Mesodermal cell (in vitro differentiated cells): ENCODE results near the gene CDKN1A.

Experiments used
- H3K27ac ChIP-seq: 2 replicates; pipeline ENCODE4 v1.7.0; 2013; ENCODE audit warnings: mild to moderate bottlenecking, low read depth, low read length, moderate library complexity; ENCODE audit not compliant: severe bottlenecking
- H3K36me3 ChIP-seq: 2 replicates; pipeline ENCODE4 v1.7.1; 2013; ENCODE audit warnings: mild to moderate bottlenecking, low read length, moderate library complexity; ENCODE audit not compliant: control insufficient read depth, insufficient read depth
- H3K4me1 ChIP-seq: one replicate; pipeline ENCODE4 v1.7.1; 2013; ENCODE audit warnings: mild to moderate bottlenecking, low read length; ENCODE audit not compliant: insufficient read depth, control insufficient read depth, poor library complexity, severe bottlenecking
- H3K4me3 ChIP-seq: 2 replicates; pipeline ENCODE4 v1.7.0; 2013; ENCODE audit warnings: low read length, control low read depth, mild to moderate bottlenecking; ENCODE audit not compliant: insufficient read depth, poor library complexity, severe bottlenecking; ENCODE audit errors: extremely low read depth
- H3K9me3 ChIP-seq: 2 replicates; pipeline ENCODE4 v1.7.1; 2013; ENCODE audit warnings: mild to moderate bottlenecking, low read length, moderate library complexity; ENCODE audit not compliant: control insufficient read depth
- WGBS, 2 experiments: methylation state at CpG; one replicate each; pipeline ENCODE4 v1.1.5; 2013; ENCODE audit warnings: missing lambda C conversion rate in 2 of 2; ENCODE audit not compliant: insufficient coverage in 2 of 2; 5-methylcytosine and 5-hydroxymethylcytosine counted together

The CDKN1A gene

DNA sequence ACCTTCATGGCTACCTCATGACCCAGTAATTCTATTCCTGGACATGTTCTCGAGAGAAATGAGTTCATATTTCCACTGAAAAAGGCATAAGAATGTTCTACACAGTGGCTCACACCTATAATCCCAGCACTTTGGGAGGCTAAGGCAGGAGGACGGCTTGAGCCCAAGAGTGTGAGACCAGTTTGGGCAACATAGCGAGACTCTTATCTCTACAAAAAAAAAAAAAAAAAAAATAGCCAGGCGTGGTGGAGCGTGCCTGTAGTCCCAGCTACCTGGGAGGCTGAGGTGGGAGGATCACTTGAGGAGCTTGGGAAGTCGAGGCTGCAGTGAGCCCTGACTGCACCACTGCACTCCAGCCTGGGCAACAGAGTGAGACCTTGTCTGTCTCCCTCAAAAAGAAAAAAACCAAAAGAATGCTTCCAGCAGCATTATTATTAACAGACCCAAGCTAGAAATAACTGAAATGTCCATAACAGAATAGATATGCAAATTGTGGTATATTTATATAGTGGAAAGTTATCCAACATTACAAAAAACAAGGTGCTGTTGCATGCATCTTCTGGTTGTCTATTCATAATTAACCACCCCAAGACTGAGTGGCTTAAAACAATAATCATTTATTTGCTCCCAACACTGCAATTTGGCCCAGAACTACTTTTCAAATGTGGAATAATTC is 9.7 kb downstream of the CDKN1A start:
- WGBS, 2 experiments = 79 to 83% methylated on average over 2 of the region's 6 CpGs
- Histone ChIP-seq H3K4me3 (no peak overlapping the region), H3K36me3 (peaks cover 44% of the 10 kb centered on the region), H3K27ac (no peak overlapping the region), H3K9me3 (no peaks in the 10 kb centered on the region), H3K4me1 (no peaks in the 10 kb centered on the region)

- no peaks in the 10 kb centered on the region for H3K9me3 ChIP-seq
- 88 to 90% methylated on average over 5 of the region's 5 CpGs for WGBS, 2 experiments
- H3K4me1 ChIP-seq = no peaks in the 10 kb centered on the region
- H3K4me3 ChIP-seq = no peak overlapping the region
- no peak overlapping the region for H3K27ac ChIP-seq
- peaks cover 39% of the 10 kb centered on the region for H3K36me3 ChIP-seq
Measured at GRCh38 chr6:36688739-36689075, 10.2 kb downstream of the CDKN1A start.

DNA sequence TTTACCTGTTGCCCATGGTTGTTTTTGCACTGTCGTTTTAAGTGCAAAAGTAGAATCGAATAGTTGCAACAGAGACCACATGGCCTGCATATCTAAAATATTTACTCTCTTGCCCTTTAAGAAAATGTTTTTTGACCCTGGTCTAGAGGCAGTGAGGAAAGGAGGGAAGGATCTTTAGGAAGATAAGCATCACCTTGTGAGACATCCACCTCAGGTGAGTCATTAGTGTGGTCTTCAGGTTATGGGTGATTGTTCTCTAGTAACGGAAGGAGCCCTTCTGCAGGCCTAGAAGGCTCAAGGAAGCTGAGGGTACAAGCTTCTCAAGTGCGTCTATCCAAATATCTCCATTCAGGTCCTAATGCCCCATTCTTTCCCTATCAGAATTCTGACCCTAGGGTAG is 12.5 kb downstream of the CDKN1A start:
- Histone ChIP-seq H3K27ac (no peak overlapping the region), H3K9me3 (no peaks in the 10 kb centered on the region), H3K4me3 (no peak overlapping the region), H3K36me3 (peaks cover 16% of the 10 kb centered on the region), H3K4me1 (no peaks in the 10 kb centered on the region)
- 100% methylated on average over 1 to 2 of the region's 4 CpGs for WGBS, 2 experiments

DNA sequence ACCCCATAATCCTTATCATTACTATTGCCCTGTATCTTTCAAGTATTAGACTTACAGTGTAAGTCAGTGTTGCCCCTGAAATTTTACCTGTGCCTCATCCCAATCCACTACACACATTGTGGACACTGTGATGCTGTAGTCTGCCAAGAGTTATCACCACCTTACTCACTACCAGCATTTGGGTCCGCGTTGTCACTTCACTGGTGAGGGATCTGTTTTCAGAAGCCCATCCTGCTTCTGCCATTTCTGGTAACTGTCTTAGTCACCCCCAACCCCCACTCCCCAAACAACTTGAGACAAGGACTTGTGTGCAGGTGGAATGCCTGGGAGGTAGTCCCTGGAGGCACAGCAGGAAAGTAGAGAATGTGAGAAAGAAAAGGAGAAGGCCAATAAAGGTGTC is 13.1 kb downstream of the CDKN1A start:
- H3K27ac ChIP-seq = no peak overlapping the region
- no peak overlapping the region for H3K4me3 ChIP-seq
- 100% methylated on average over 1 to 2 of the region's 2 CpGs for WGBS, 2 experiments
- H3K9me3 ChIP-seq = no peaks in the 10 kb centered on the region
- H3K4me1 ChIP-seq = no peaks in the 10 kb centered on the region
- H3K36me3 ChIP-seq = peaks cover 10% of the 10 kb centered on the region

GRCh38 chr6:36692220-36692619 is 13.7 kb downstream of the CDKN1A start:
- no peak overlapping the region for H3K27ac ChIP-seq
- H3K4me3 ChIP-seq = no peak overlapping the region
- no peaks in the 10 kb centered on the region for H3K4me1 ChIP-seq
- H3K9me3 ChIP-seq = peaks cover 5% of the 10 kb centered on the region
- 83 to 97% methylated on average over 2 to 3 of the region's 3 CpGs for WGBS, 2 experiments
- peaks cover 4% of the 10 kb centered on the region for H3K36me3 ChIP-seq

GRCh38 chr6:36692861-36693702 is 14.6 kb downstream of the CDKN1A start:
- Histone ChIP-seq H3K9me3 (peaks cover 5% of the 10 kb centered on the region), H3K36me3 (no peaks in the 10 kb centered on the region), H3K27ac (no peak overlapping the region), H3K4me3 (no peak overlapping the region), H3K4me1 (no peaks in the 10 kb centered on the region)
- WGBS, 2 experiments = 91 to 93% methylated on average over 25 to 26 of the region's 27 CpGs

GRCh38 chr6:36694616-36695015 is 16.1 kb downstream of the CDKN1A start:
- Histone ChIP-seq H3K4me3 (no peak overlapping the region), H3K27ac (no peak overlapping the region), H3K4me1 (no peaks in the 10 kb centered on the region), H3K9me3 (peaks cover 5% of the 10 kb centered on the region), H3K36me3 (no peaks in the 10 kb centered on the region)
- WGBS, 2 experiments = 87 to 98% methylated on average over 6 of the region's 6 CpGs

DNA sequence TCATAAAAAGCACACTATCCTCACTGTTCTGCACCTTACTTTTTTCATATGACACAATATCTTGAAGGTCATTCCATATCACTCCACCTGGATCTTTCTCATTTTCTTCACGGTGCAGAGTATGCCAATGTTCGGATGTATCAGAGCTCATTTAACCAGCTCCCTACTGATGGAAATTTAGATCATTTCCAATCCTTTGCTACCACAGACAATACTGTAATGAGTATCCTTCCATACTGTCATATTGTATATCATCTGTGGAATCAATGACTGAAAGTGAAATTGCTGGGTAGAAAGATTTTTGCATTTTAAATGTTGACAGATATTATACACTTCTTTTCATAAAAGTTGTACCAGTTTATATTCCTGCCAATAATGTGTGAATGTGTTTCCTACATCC is 16.9 kb downstream of the CDKN1A start:
- Histone ChIP-seq H3K9me3 (peaks cover 5% of the 10 kb centered on the region), H3K4me1 (no peaks in the 10 kb centered on the region), H3K27ac (no peak overlapping the region), H3K4me3 (no peak overlapping the region), H3K36me3 (no peaks in the 10 kb centered on the region)
- WGBS, 2 experiments = 83 to 88% methylated on average over 1 to 2 of the region's 2 CpGs

DNA sequence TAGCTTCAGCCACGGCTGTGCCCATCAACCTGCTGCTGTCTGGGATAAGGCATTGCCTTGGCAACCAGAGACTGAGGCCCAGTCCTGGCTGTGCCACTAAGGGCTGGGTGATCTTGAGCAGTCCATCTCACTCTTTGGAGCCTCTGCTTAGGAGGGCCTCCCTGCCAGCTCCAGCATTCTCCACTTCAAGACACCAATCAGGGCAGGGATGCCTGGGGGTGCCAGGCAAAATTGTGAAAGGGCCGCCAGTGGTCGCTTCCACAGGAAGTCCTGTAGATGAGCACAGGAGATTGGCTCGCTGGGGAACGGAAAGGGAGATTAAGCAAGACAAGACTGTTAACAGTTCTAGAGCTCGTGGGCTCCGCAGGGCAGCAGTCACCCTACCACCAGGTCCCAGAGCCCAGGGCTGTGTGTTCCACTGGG is 19.0 kb downstream of the CDKN1A start, which contains the start of gene RAB44:
Gene RAB44, plus strand, starts transcription at position 346 of the 423 bp plus-strand sequence. CDS start 6,410 bp downstream, outside the sequence.
- H3K9me3 ChIP-seq = peaks cover 5% of the 10 kb centered on the region
- 91 to 92% methylated on average over 6 to 7 of the region's 7 CpGs for WGBS, 2 experiments
- no peak within 1 kb of the TSS for H3K27ac ChIP-seq
- no peaks in the 10 kb centered on the region for H3K36me3 ChIP-seq
- no peaks in the 10 kb centered on the region for H3K4me1 ChIP-seq
- H3K4me3 ChIP-seq = no peak within 1 kb of the TSS

DNA sequence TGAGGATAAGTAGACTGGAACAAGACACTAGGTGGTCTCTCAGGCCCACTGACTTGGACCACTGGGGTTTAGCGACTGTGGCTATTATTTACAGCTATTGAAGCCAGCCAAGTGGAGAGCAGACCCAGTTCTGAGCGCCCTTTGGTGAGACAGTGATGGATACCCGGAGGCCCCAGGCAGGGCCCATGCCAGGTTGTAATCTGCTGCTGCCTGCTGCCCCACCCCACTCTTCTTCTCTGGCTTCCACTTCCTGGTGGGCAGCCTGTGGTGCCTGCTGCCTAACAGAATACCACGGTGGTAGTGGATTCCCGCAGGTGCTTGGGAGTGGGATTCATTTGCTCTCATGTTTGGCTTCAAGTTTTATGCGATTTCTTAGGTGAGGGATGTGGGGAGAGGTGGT is 19.7 kb downstream of the CDKN1A start:
- H3K27ac ChIP-seq = no peak overlapping the region
- H3K4me3 ChIP-seq = no peak overlapping the region
- H3K4me1 ChIP-seq = no peaks in the 10 kb centered on the region
- no peaks in the 10 kb centered on the region for H3K36me3 ChIP-seq
- H3K9me3 ChIP-seq = peaks cover 5% of the 10 kb centered on the region
- WGBS, 2 experiments = 81 to 93% methylated on average over 4 to 6 of the region's 6 CpGs

GRCh38 chr6:36698871-36699271 is 20.4 kb downstream of the CDKN1A start:
- no peaks in the 10 kb centered on the region for H3K36me3 ChIP-seq
- WGBS, 2 experiments = 85 to 87% methylated on average over 7 to 8 of the region's 8 CpGs
- H3K9me3 ChIP-seq = peaks cover 5% of the 10 kb centered on the region

More at GRCh38 chr6:36698871-36699271, 20.4 kb downstream of the CDKN1A start:
- Histone ChIP-seq H3K4me3 (no peak overlapping the region), H3K4me1 (no peaks in the 10 kb centered on the region), H3K27ac (no peak overlapping the region)
